ENCODE data around the gene FOXC2.

- TF ChIP-seq, protein P1, sequence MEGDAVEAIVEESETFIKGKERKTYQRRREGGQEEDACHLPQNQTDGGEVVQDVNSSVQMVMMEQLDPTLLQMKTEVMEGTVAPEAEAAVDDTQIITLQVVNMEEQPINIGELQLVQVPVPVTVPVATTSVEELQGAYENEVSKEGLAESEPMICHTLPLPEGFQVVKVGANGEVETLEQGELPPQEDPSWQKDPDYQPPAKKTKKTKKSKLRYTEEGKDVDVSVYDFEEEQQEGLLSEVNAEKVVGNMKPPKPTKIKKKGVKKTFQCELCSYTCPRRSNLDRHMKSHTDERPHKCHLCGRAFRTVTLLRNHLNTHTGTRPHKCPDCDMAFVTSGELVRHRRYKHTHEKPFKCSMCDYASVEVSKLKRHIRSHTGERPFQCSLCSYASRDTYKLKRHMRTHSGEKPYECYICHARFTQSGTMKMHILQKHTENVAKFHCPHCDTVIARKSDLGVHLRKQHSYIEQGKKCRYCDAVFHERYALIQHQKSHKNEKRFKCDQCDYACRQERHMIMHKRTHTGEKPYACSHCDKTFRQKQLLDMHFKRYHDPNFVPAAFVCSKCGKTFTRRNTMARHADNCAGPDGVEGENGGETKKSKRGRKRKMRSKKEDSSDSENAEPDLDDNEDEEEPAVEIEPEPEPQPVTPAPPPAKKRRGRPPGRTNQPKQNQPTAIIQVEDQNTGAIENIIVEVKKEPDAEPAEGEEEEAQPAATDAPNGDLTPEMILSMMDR (IDR thresholded peaks at IDR 0.05) = no peak
- no peak for TF ChIP-seq EZH2phosphoT487 (IDR thresholded peaks at IDR 0.05; ENCODE audit: borderline replicate concordance, low read depth)
- TF ChIP-seq RAD21 (IDR thresholded peaks at IDR 0.05; ENCODE audit: low read length) = no peak
- TF ChIP-seq RCOR1 (IDR thresholded peaks at IDR 0.05; ENCODE audit: low read length) = no peak
Measured at GRCh38 chr16:86594721-86595120, 28.1 kb downstream of the FOXC2 start.

Data from SK-N-SH (cell line).